ENCODE measurements around the gene C3. TPM values are rescaled to one million over a fixed set of nuclear protein-coding genes. Genes with fewer than 3 reads are reported as not detected.
A peak's percentile ranks its signal among the peaks of the same experiment; 100 is the strongest.

Gene C3
- total and polyA plus RNA-seq, 7 donors: 37.7 to 120 (median 88.4) TPM

- 86 to 88% (median 87%) methylated on average over 16 of the region's 16 CpGs for WGBS, 3 donors
- no peak overlapping the region for H3K27ac ChIP-seq
- no peaks in the 10 kb centered on the region for H3K4me1 ChIP-seq
- TF ChIP-seq, protein P1, sequence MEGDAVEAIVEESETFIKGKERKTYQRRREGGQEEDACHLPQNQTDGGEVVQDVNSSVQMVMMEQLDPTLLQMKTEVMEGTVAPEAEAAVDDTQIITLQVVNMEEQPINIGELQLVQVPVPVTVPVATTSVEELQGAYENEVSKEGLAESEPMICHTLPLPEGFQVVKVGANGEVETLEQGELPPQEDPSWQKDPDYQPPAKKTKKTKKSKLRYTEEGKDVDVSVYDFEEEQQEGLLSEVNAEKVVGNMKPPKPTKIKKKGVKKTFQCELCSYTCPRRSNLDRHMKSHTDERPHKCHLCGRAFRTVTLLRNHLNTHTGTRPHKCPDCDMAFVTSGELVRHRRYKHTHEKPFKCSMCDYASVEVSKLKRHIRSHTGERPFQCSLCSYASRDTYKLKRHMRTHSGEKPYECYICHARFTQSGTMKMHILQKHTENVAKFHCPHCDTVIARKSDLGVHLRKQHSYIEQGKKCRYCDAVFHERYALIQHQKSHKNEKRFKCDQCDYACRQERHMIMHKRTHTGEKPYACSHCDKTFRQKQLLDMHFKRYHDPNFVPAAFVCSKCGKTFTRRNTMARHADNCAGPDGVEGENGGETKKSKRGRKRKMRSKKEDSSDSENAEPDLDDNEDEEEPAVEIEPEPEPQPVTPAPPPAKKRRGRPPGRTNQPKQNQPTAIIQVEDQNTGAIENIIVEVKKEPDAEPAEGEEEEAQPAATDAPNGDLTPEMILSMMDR (IDR thresholded peaks at IDR 0.05): no peak
- no peak overlapping the region for H3K4me3 ChIP-seq
- no peaks in the 10 kb centered on the region for H3K36me3 ChIP-seq (ENCODE audit: insufficient read depth in 1 of 2, low read depth in 1 of 2)
- intact Hi-C loops (cut with DNase I): no loop called here
- H3K9me3 ChIP-seq: no peaks in the 10 kb centered on the region
- no peak for ATAC-seq
- peak in 1 of 2 donors; percentile 23 for DNase-seq
- peaks cover 0 to 38% (median 19%) of the 10 kb centered on the region in 3 donors for H3K27me3 ChIP-seq (ENCODE audit: insufficient read depth in 3 of 3, low read length in 2 of 3)
These were observed 8.2 kb downstream of the C3 start for GRCh38 chr19:6712231-6712630.

- Histone ChIP-seq H3K4me1 (no peaks in the 10 kb centered on the region), H3K9me3 (no peaks in the 10 kb centered on the region), H3K27me3 (ENCODE audit: insufficient read depth in 3 of 3, low read length in 2 of 3) (peaks cover 0 to 38% (median 19%) of the 10 kb centered on the region in 3 donors), H3K36me3 (ENCODE audit: insufficient read depth in 1 of 2, low read depth in 1 of 2) (no peaks in the 10 kb centered on the region), H3K27ac (no peak overlapping the region), H3K4me3 (no peak overlapping the region)
- intact Hi-C loops (cut with DNase I): no loop called here
- 54 to 58% (median 56%) methylated on average over 10 of the region's 10 CpGs for WGBS, 3 donors
- TF ChIP-seq, protein P1 (IDR thresholded peaks at IDR 0.05): no peak
- DNase-seq (peak in 1 of 2 donors; percentile 8), ATAC-seq (no peak)
These were observed 8.8 kb downstream of the C3 start for GRCh38 chr19:6711605-6712004.

- H3K36me3 ChIP-seq (ENCODE audit: insufficient read depth in 1 of 2, low read depth in 1 of 2): no peaks in the 10 kb centered on the region
- no peaks in the 10 kb centered on the region for H3K9me3 ChIP-seq
- H3K27me3 ChIP-seq (ENCODE audit: insufficient read depth in 3 of 3, low read length in 2 of 3): peaks cover 0 to 33% (median 22%) of the 10 kb centered on the region in 3 donors
- TF ChIP-seq, protein P1 (IDR thresholded peaks at IDR 0.05): no peak
- 38 to 53% (median 47%) methylated on average over 9 of the region's 9 CpGs for WGBS, 3 donors
- intact Hi-C loops (cut with DNase I): no loop called here
- no peak overlapping the region for H3K27ac ChIP-seq
- DNase-seq (peak in 1 of 2 donors; percentile 36), ATAC-seq (no peak)
- H3K4me1 ChIP-seq: no peaks in the 10 kb centered on the region
- H3K4me3 ChIP-seq: no peak overlapping the region
These were observed 9.4 kb downstream of the C3 start for GRCh38 chr19:6711078-6711361.

DNA sequence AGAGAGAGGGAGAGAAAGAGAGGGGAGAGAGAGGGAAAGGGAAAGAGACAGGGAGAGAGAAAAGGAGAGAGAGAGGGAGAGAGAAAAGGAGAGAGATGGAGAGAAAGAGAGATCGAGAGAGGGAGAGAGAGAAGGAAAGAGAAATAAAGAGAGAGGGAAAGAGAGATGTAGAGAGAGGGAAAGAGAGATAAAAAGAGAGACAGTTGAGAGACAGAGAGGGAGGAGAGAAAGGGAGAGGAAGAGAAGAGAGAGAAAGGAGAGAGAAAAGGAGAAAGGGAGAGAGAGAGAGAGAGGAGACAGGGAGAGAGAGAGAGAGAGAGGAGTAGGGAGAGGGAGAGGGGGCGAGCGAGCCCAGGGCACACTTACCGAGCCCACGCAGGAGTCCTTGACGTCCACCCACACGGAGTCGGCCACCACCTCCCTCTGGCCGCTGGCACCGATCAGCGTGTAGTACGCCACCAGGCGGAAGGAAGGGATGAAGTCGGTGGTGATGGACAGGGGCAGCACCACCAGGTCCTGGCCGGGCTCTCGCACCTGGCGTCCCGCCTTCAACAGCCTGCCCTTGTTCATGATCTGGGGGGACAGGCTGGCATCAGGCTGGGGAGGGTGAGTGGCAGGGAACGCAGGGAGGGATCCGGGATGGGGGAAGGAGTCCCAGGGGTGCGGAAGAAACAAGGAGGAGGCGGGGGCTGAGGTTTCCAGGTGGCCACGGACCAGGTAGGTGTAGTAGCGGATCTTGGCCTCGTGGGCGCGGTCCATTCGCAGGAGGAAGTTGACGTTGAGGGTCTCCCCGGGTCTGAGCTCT is 10.0 kb downstream of the C3 start:
- TF ChIP-seq, protein P1 (IDR thresholded peaks at IDR 0.05): no peak
- no peak for ATAC-seq
- 14 to 22% (median 17%) methylated on average over 26 to 30 of the region's 30 CpGs for WGBS, 3 donors
- intact Hi-C loops (cut with DNase I): no loop called here
- peak in 1 of 2 donors; percentile 48 for DNase-seq
- Histone ChIP-seq H3K27me3 (ENCODE audit: insufficient read depth in 3 of 3, low read length in 2 of 3) (peaks cover 0 to 33% (median 22%) of the 10 kb centered on the region in 3 donors), H3K4me3 (no peak overlapping the region), H3K4me1 (no peaks in the 10 kb centered on the region), H3K27ac (no peak overlapping the region), H3K36me3 (ENCODE audit: insufficient read depth in 1 of 2, low read depth in 1 of 2) (no peaks in the 10 kb centered on the region), H3K9me3 (no peaks in the 10 kb centered on the region)
